H1 (cell line): Measurements from ENCODE around the gene OSBP2. TPM values are rescaled to one million over a fixed set of nuclear protein-coding genes. Genes with fewer than 3 reads are reported as not detected.

Experiments
- CTCF ChIA-PET: fragments of 300-600 bp; sonication (Branson Sonifier 250); formaldehyde crosslinking; loops from one replicate; lab custom pipeline; 2021; ENCODE audit not compliant: partially characterized antibody; lab: Charles Lee
- POLR2A ChIA-PET: fragments of 300-600 bp; sonication (Branson Sonifier 250); formaldehyde crosslinking; loops from one replicate; lab custom pipeline; 2021; ENCODE audit warnings: inconsistent platforms; ENCODE audit not compliant: partially characterized antibody; lab: Charles Lee
- DNase-seq, 2 experiments: peaks; one replicate each; pipeline versions ENCODE4 v3.0.0 to v3.0.0-alpha.2; 2010 to 2022; ENCODE audit warnings: low spot score in 2 of 2, low read depth in 1 of 2, mixed read lengths in 1 of 2
- FAIRE-seq: peaks from 2 replicates; lab custom pipeline; 2011; peaks lifted over from hg19 to GRCh38; lab: Jason Lieb, UNC
- H2AFZ ChIP-seq: 2 replicates; pipeline ENCODE4 v1.8.1; 2012; ENCODE audit warnings: low read length, inconsistent platforms
- H2AK5ac ChIP-seq: 2 replicates; pipeline ENCODE4 v1.6.1; 2013; ENCODE audit warnings: low read depth, low read length
- H2BK120ac ChIP-seq: replicated peaks from 2 replicates; pipeline ENCODE3; 2013; ENCODE audit warnings: low read depth, low read length, inconsistent platforms
- H2BK12ac ChIP-seq: 2 replicates; pipeline ENCODE4 v1.6.1; 2013; ENCODE audit warnings: low read depth, low read length
- H2BK15ac ChIP-seq: 2 replicates; pipeline ENCODE4 v1.6.1; 2013; ENCODE audit warnings: low read length
- H2BK20ac ChIP-seq: 2 replicates; pipeline ENCODE4 v1.6.1; 2013; ENCODE audit warnings: low read length
- H2BK5ac ChIP-seq: 2 replicates; pipeline ENCODE4 v1.6.1; 2013; ENCODE audit warnings: low read depth, low read length
- H3K14ac ChIP-seq: 2 replicates; pipeline ENCODE4 v1.6.1; 2013; ENCODE audit warnings: inconsistent platforms; ENCODE audit not compliant: insufficient read length
- H3K18ac ChIP-seq: 2 replicates; pipeline ENCODE4 v1.6.1; 2013; ENCODE audit warnings: low read length; ENCODE audit errors: extremely low read depth
- H3K23ac ChIP-seq: 2 replicates; pipeline ENCODE4 v1.6.1; 2013; ENCODE audit warnings: inconsistent platforms; ENCODE audit not compliant: insufficient read length
- H3K23me2 ChIP-seq: 2 replicates; pipeline ENCODE4 v1.6.1; 2013; ENCODE audit warnings: low read depth, low read length
- H3K27ac ChIP-seq: 2 replicates; pipeline ENCODE4 v1.6.1; 2011; ENCODE audit warnings: low read depth, low read length, inconsistent platforms
- H3K27me3 ChIP-seq, 4 experiments: replicated peaks in 1 of 4; 1 replicate in 1 of 4; 2 replicates in 3 of 4; pipeline versions ENCODE4 v1.6.1 to v1.8.1; 2011 to 2013; ENCODE audit warnings: low read length in 3 of 4, mild to moderate bottlenecking in 3 of 4, inconsistent platforms in 2 of 4, mixed read lengths in 2 of 4, moderate library complexity in 1 of 4; ENCODE audit not compliant: control insufficient read depth in 3 of 4, insufficient read depth in 3 of 4; ENCODE audit errors: extremely low read depth in 1 of 4
- H3K36me3 ChIP-seq, 4 experiments: 2 replicates each; pipeline versions ENCODE4 v1.6.1 to v1.8.1; 2011 to 2013; ENCODE audit warnings: mild to moderate bottlenecking in 4 of 4, low read length in 3 of 4, moderate library complexity in 2 of 4, control low read depth in 1 of 4, inconsistent platforms in 1 of 4; ENCODE audit not compliant: insufficient read depth in 4 of 4, control insufficient read depth in 2 of 4
- H3K4ac ChIP-seq: replicated peaks from 2 replicates; pipeline ENCODE3; 2013; ENCODE audit warnings: low read length, low read depth, mixed read lengths, inconsistent platforms; ENCODE audit not compliant: insufficient read length
- H3K4me1 ChIP-seq, 4 experiments: replicated peaks in 1 of 4; 1 replicate in 1 of 4; 2 replicates in 3 of 4; pipeline versions ENCODE4 v1.6.1 to v1.8.1; 2011 to 2013; ENCODE audit warnings: low read length in 3 of 4, inconsistent platforms in 2 of 4, mixed read lengths in 1 of 4; ENCODE audit not compliant: insufficient read depth in 4 of 4, control insufficient read depth in 3 of 4
- H3K4me2 ChIP-seq, 2 experiments: 2 replicates each; pipeline versions ENCODE4 v1.6.1 to v1.8.1; 2011 to 2013; ENCODE audit warnings: low read depth in 2 of 2, low read length in 2 of 2, control low read depth in 1 of 2, inconsistent platforms in 1 of 2, mild to moderate bottlenecking in 1 of 2; ENCODE audit not compliant: insufficient read depth in 1 of 2
- H3K4me3 ChIP-seq, 4 experiments: fragments of 200-600, 300-600 bp in 1 of 4; sonication (generic), shearing (Covaris generic), sonication (Bioruptor Twin) in 1 of 4; 2 replicates each; pipeline versions ENCODE4 v1.5.1 to v1.8.1; 2011 to 2016; ENCODE audit warnings: low read length in 4 of 4, low read depth in 3 of 4, control low read depth in 2 of 4, inconsistent platforms in 2 of 4, mild to moderate bottlenecking in 2 of 4, mixed read lengths in 1 of 4, moderate library complexity in 1 of 4; ENCODE audit not compliant: insufficient read depth in 2 of 4; ENCODE audit errors: extremely low read depth in 1 of 4
- H3K56ac ChIP-seq: replicated peaks from 2 replicates; pipeline ENCODE3; 2013; ENCODE audit warnings: low read depth, mild to moderate bottlenecking, mixed read lengths, low read length, inconsistent platforms; ENCODE audit not compliant: insufficient read length
- H3K79me1 ChIP-seq: 2 replicates; pipeline ENCODE4 v1.6.1; 2013; ENCODE audit warnings: low read depth, low read length, control low read depth
- H3K79me2 ChIP-seq, 2 experiments: 2 replicates each; pipeline versions ENCODE4 v1.6.1 to v1.8.1; 2012 to 2013; ENCODE audit warnings: low read length in 2 of 2, mild to moderate bottlenecking in 2 of 2, inconsistent platforms in 1 of 2; ENCODE audit not compliant: insufficient read depth in 2 of 2, control insufficient read depth in 1 of 2
- H3K9ac ChIP-seq, 4 experiments: replicated peaks in 1 of 4; 1 replicate in 1 of 4; 2 replicates in 3 of 4; pipeline versions ENCODE4 v1.6.1 to v1.8.1; 2011 to 2013; ENCODE audit warnings: low read depth in 3 of 4, low read length in 3 of 4, control low read depth in 2 of 4, mild to moderate bottlenecking in 2 of 4, moderate library complexity in 2 of 4, inconsistent platforms in 1 of 4; ENCODE audit errors: extremely low read depth in 1 of 4
- H3K9me3 ChIP-seq, 2 experiments: 2 replicates each; pipeline versions ENCODE4 v1.6.1 to v1.8.1; 2012 to 2013; ENCODE audit warnings: mild to moderate bottlenecking in 2 of 2, moderate library complexity in 2 of 2, control low read depth in 1 of 2, inconsistent platforms in 1 of 2, low read depth in 1 of 2, low read length in 1 of 2, mixed read lengths in 1 of 2; ENCODE audit not compliant: insufficient read depth in 2 of 2
- H4K20me1 ChIP-seq, 2 experiments: replicated peaks in 1 of 2; 2 replicates each; pipeline versions ENCODE3 to v1.8.1; 2011 to 2013; ENCODE audit warnings: inconsistent platforms in 2 of 2, low read length in 2 of 2, mild to moderate bottlenecking in 1 of 2; ENCODE audit not compliant: insufficient read depth in 2 of 2, control insufficient read depth in 1 of 2
- H4K5ac ChIP-seq: 2 replicates; pipeline ENCODE4 v1.6.1; 2013; ENCODE audit warnings: low read length, low read depth, mixed read lengths, inconsistent platforms; ENCODE audit not compliant: insufficient read length
- H4K8ac ChIP-seq: 2 replicates; pipeline ENCODE4 v1.8.0; 2013; ENCODE audit warnings: mild to moderate bottlenecking, moderate library complexity, low read length, inconsistent platforms; ENCODE audit not compliant: insufficient read depth; ENCODE audit errors: extremely low read depth
- H4K91ac ChIP-seq: replicated peaks from 2 replicates; pipeline ENCODE3; 2013; ENCODE audit warnings: low read length, mixed read lengths, inconsistent platforms; ENCODE audit not compliant: insufficient read length
- ASH2L ChIP-seq: fragments of 200-600, 300-600 bp; sonication (generic); IDR thresholded peaks from one replicate; pipeline ENCODE4 v1.7.1; 2017; ENCODE audit warnings: low read length
- CBX5 ChIP-seq: fragments of 300-800, 300-1000 bp; sonication (generic); IDR thresholded peaks from 2 replicates; pipeline ENCODE4 v1.7.1; 2016; ENCODE audit warnings: antibody characterized with exemption, low read length, low read depth
- CTCF ChIP-seq, 3 experiments: IDR thresholded peaks; 1 replicate in 2 of 3; 2 replicates in 1 of 3; pipeline versions ENCODE4 v1.5.1 to v1.6.1; 2011; ENCODE audit warnings: low read length in 3 of 3, mild to moderate bottlenecking in 3 of 3, inconsistent platforms in 2 of 3, low read depth in 1 of 3, moderate library complexity in 1 of 3; ENCODE audit not compliant: insufficient read depth in 1 of 3; ENCODE audit errors: control extremely low read depth in 1 of 3
- JUN ChIP-seq: IDR thresholded peaks from 2 replicates; pipeline ENCODE4 v1.6.1; 2011; ENCODE audit warnings: low read depth, mild to moderate bottlenecking, improper control_type of control experiment, low read length
- POLR2A ChIP-seq, 2 experiments: IDR thresholded peaks; 1 replicate in 1 of 2; 2 replicates in 1 of 2; pipeline ENCODE4 v1.6.1; 2011; ENCODE audit warnings: low read depth in 2 of 2, low read length in 2 of 2, mild to moderate bottlenecking in 2 of 2; ENCODE audit errors: control extremely low read depth in 1 of 2
- RBBP5 ChIP-seq: IDR thresholded peaks from 2 replicates; pipeline ENCODE4 v1.7.1; 2012; ENCODE audit warnings: low read depth, mild to moderate bottlenecking, inconsistent platforms, low read length, moderate library complexity, borderline replicate concordance
- SAP30 ChIP-seq: fragments of 300-600 bp; sonication (generic); IDR thresholded peaks from 2 replicates; pipeline ENCODE4 v1.7.1; 2012; ENCODE audit warnings: low read length, moderate library complexity, mild to moderate bottlenecking, inconsistent platforms; ENCODE audit not compliant: insufficient read depth, insufficient replicate concordance
- SIN3A ChIP-seq, 2 experiments: IDR thresholded peaks in 1 of 2; conservative IDR thresholded peaks in 1 of 2; 2 replicates each; pipeline ENCODE4 v1.6.1; 2011 to 2012; ENCODE audit warnings: low read length in 2 of 2, improper control_type of control experiment in 1 of 2, low read depth in 1 of 2, mild to moderate bottlenecking in 1 of 2
- YY1 ChIP-seq: IDR thresholded peaks from 2 replicates; pipeline ENCODE4 v1.6.1; 2011; ENCODE audit warnings: low read depth, mild to moderate bottlenecking, low read length
- WGBS, 2 experiments: shearing (Covaris generic) in 1 of 2; methylation state at CpG; one replicate each; pipeline versions ENCODE4 v1.1.6 to v1.1.7; 2013 to 2015; ENCODE audit warnings: low lambda C conversion rate in 2 of 2, mixed read lengths in 2 of 2, inconsistent platforms in 1 of 2, low coverage in 1 of 2, missing lambda C conversion rate in 1 of 2; ENCODE audit not compliant: insufficient replicate concordance in 2 of 2, insufficient coverage in 1 of 2, insufficient read length in 1 of 2; ENCODE audit errors: extremely low coverage in 1 of 2, missing lambda C conversion rate in 1 of 2; 5-methylcytosine and 5-hydroxymethylcytosine counted together
- polyA plus RNA-seq, 7 experiments: library from polyadenylated mRNA; depleted of rRNA in 3 of 7; stranded (reverse) in 5 of 7; unstranded in 2 of 7; fragments of >200 nt in 5 of 7; fragments of 200-250 nt in 2 of 7; gene quantifications; 1 replicate in 5 of 7; 2 replicates in 1 of 7; 4 replicates in 1 of 7; pipeline versions ENCODE4 v1.2.1 to v1.2.3, GENCODE V29; 2011 to 2013; ENCODE audit warnings: missing spikeins in 2 of 7, mixed read lengths in 2 of 7
- total RNA-seq: library from RNA; stranded (reverse); fragmentation: NEBNext Ultra II Directional; extraction: Animal tissue kit (Norgen Biotek cat#: 25700); gene quantifications from 2 replicates; pipeline ENCODE4 v1.2.1, GENCODE V29; 2021

The OSBP2 gene
- total and polyA plus RNA-seq, 2 of the 8 experiments (the other 6 are each of a cell fraction or from before 2014, with no cell fraction given), result 3.4 to 3.7 TPM

GRCh38 chr22:30902496-30903357 is 208.1 kb downstream of the OSBP2 start:
- no peak for FAIRE-seq
- POLR2A ChIA-PET, result interaction anchor here (1.1 to 1.4 kb wide), 3 partner anchors 9 to 65 kb away, joined by 3 to 4 read pairs (median 3); no protein-coding TSS in a partner anchor
- no peak for TF ChIP-seq SAP30
- TF ChIP-seq CBX5, result no peak
- TF ChIP-seq YY1, result no peak
- no peak for TF ChIP-seq SIN3A (conservative IDR thresholded peaks at IDR 0.05 in 1 of 2, IDR thresholded peaks at IDR 0.05 in 1 of 2; ENCODE audit: low read depth in 1 of 2, low read length in 2 of 2)
- no peak for TF ChIP-seq RBBP5
- no peak for TF ChIP-seq JUN
- no peak for TF ChIP-seq POLR2A (IDR thresholded peaks at IDR 0.05; ENCODE audit: control extremely low read depth in 1 of 2, low read depth in 2 of 2, low read length in 2 of 2)
- TF ChIP-seq CTCF (IDR thresholded peaks at IDR 0.05; ENCODE audit: control extremely low read depth in 1 of 3, insufficient read depth in 1 of 3, low read depth in 1 of 3, low read length in 3 of 3), result no peak
- TF ChIP-seq ASH2L, result no peak

More at GRCh38 chr22:30902496-30903357, 208.1 kb downstream of the OSBP2 start:
- no peaks in the 10 kb centered on the region for H3K4me1 ChIP-seq
- H4K8ac ChIP-seq, result no peak overlapping the region
- no peak overlapping the region for H2BK12ac ChIP-seq
- H3K27me3 ChIP-seq, result no peaks in the 10 kb centered on the region
- no peak overlapping the region for H3K27ac ChIP-seq
- peak in 1 of 2 experiments; percentile 20 for DNase-seq
- no peaks in the 10 kb centered on the region for H3K9me3 ChIP-seq
- no peak overlapping the region for H3K14ac ChIP-seq
- no peak overlapping the region for H3K4me3 ChIP-seq
- H2BK15ac ChIP-seq, result no peak overlapping the region
- no peaks in the 10 kb centered on the region for H4K20me1 ChIP-seq
- H2AFZ ChIP-seq, result no peak overlapping the region
- H2BK5ac ChIP-seq, result no peak overlapping the region
- H3K18ac ChIP-seq, result no peak overlapping the region
- H3K36me3 ChIP-seq, result peaks cover 3 to 46% (median 18%) of the 10 kb centered on the region in 4 experiments; a peak in 6 of 8 replicates
- no peak overlapping the region for H3K4me2 ChIP-seq
- H3K4ac ChIP-seq, result no peak overlapping the region
- no peak overlapping the region for H2BK20ac ChIP-seq
- no peaks in the 10 kb centered on the region for H3K79me1 ChIP-seq
- H2AK5ac ChIP-seq, result no peak overlapping the region
- H3K23me2 ChIP-seq, result no peaks in the 10 kb centered on the region
- 89% methylated on average over 16 of the region's 16 CpGs; no CpG with 5 or more reads in 1 of the 2 experiments for WGBS, 2 experiments
- H3K56ac ChIP-seq, result no peak overlapping the region
- no peak overlapping the region for H3K23ac ChIP-seq
- H2BK120ac ChIP-seq, result no peak overlapping the region
- CTCF ChIA-PET, result interaction anchor here (1.0 to 2.3 kb wide), 4 partner anchors 12 to 140 kb away, joined by 3 to 7 read pairs (median 4); no protein-coding TSS in a partner anchor
- H4K91ac ChIP-seq, result no peak overlapping the region
- H3K79me2 ChIP-seq, result no peaks in the 10 kb centered on the region
- no peak overlapping the region for H4K5ac ChIP-seq
- no peak overlapping the region for H3K9ac ChIP-seq
